OCI-LY3 (cell line): Measurements from ENCODE around the gene EDEM2.

Experiments used
- H2AFZ ChIP-seq: fragments of 200-600, 300-600 bp; shearing (Covaris generic); 2 replicates; pipeline ENCODE4 v1.6.0; 2014; ENCODE audit warnings: antibody characterized with exemption, low read depth, low read length
- H3K27ac ChIP-seq: fragments of 200-600, 300-600 bp; sonication (generic); 2 replicates; pipeline ENCODE4 v1.5.1; 2014; ENCODE audit warnings: mild to moderate bottlenecking, low read length, moderate library complexity, mixed read lengths
- H3K27me3 ChIP-seq: fragments of 200-600, 300-600 bp; sonication (generic); 2 replicates; pipeline ENCODE4 v1.6.1; 2014; ENCODE audit warnings: low read depth, low read length, mixed read lengths
- H3K36me3 ChIP-seq: fragments of 200-600, 300-600 bp; sonication (generic); replicated peaks from 2 replicates; pipeline ENCODE3; 2014; ENCODE audit warnings: low read depth, low read length, mixed read lengths
- H3K4me1 ChIP-seq: fragments of 300-600, 200-600 bp; sonication (generic); 2 replicates; pipeline ENCODE4 v1.6.1; 2014; ENCODE audit warnings: low read length, mixed read lengths
- H3K4me2 ChIP-seq: fragments of 200-600, 300-600 bp; sonication (generic); 2 replicates; pipeline ENCODE4 v1.6.1; 2014; ENCODE audit warnings: low read length, mixed read lengths
- H3K4me3 ChIP-seq: fragments of 300-600, 200-600 bp; sonication (generic); 2 replicates; pipeline ENCODE4 v1.5.1; 2014; ENCODE audit warnings: antibody characterized with exemption, mild to moderate bottlenecking, low read length, moderate library complexity
- H3K79me2 ChIP-seq: fragments of 300-600, 200-600 bp; shearing (Covaris generic); 2 replicates; pipeline ENCODE4 v1.6.1; 2014; ENCODE audit warnings: mild to moderate bottlenecking, low read length, mixed read lengths
- H3K9ac ChIP-seq: fragments of 300-600, 200-600 bp; shearing (Covaris generic); 2 replicates; pipeline ENCODE4 v1.6.0; 2014; ENCODE audit warnings: mild to moderate bottlenecking, low read length, moderate library complexity
- H3K9me3 ChIP-seq: fragments of 200-600, 300-600 bp; shearing (Covaris generic); 2 replicates; pipeline ENCODE4 v1.6.1; 2014; ENCODE audit warnings: low read length, mixed read lengths; ENCODE audit not compliant: insufficient read depth
- H4K20me1 ChIP-seq: fragments of 200-600, 300-600 bp; sonication (generic); 2 replicates; pipeline ENCODE4 v1.6.1; 2016; ENCODE audit warnings: low read length, mixed read lengths; ENCODE audit not compliant: insufficient read depth
- CTCF ChIP-seq: fragments of 200-600, 300-600 bp; sonication (generic); IDR thresholded peaks from 2 replicates; pipeline ENCODE4 v1.5.1; 2014; ENCODE audit warnings: antibody characterized with exemption, low read length, low read depth
- EZH2phosphoT487 ChIP-seq: fragments of 200-600 bp; shearing (Covaris generic); IDR thresholded peaks from 2 replicates; pipeline ENCODE4 v1.6.1; 2018; ENCODE audit warnings: antibody characterized with exemption, mixed run types, low read depth

Gene EDEM2

DNA sequence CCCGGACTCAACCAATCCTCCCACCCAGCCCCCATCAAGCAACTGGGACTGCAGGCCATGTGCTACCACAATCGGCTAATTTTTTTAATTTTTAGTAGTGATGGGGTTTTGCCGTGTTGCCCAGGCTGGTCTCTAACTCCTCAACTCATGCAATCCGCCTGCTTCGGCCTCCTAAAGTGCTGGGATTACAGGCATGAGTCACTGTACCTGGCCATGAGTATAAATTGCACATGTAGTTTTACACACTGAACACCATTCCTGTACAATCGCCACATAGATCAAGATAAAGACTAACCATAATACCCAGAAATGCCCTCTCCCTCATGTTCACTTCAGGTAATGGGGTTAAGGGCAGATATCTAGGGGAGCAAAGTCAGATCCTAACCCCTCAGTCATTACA is 80.9 kb downstream of the EDEM2 start:
- no peak for TF ChIP-seq CTCF
- TF ChIP-seq EZH2phosphoT487, result no peak
- H3K79me2 ChIP-seq, result peaks cover 67% of the 10 kb centered on the region

More for the DNA sequence above, 80.9 kb downstream of the EDEM2 start:
- H3K4me3 ChIP-seq, result no peak overlapping the region
- H3K36me3 ChIP-seq, result peaks cover 26% of the 10 kb centered on the region
- H3K27ac ChIP-seq, result no peak overlapping the region
- H3K9ac ChIP-seq, result no peak overlapping the region
- H4K20me1 ChIP-seq, result peaks cover 32% of the 10 kb centered on the region
- no peak overlapping the region for H2AFZ ChIP-seq
- no peaks in the 10 kb centered on the region for H3K9me3 ChIP-seq
- no peaks in the 10 kb centered on the region for H3K27me3 ChIP-seq
- no peak overlapping the region for H3K4me2 ChIP-seq
- peaks cover 36% of the 10 kb centered on the region for H3K4me1 ChIP-seq
